GM12892 (cell line): ENCODE measurements around the gene CST11.

Source experiments
- POLR2A ChIP-seq: IDR thresholded peaks from 2 replicates; pipeline ENCODE4 v1.6.1; 2011; ENCODE audit warnings: low read depth, low read length, control low read depth
- POLR2AphosphoS5 ChIP-seq: IDR thresholded peaks from 2 replicates; pipeline ENCODE4 v1.6.1; 2011; ENCODE audit warnings: low read depth, low read length, control low read depth

- TF ChIP-seq POLR2AphosphoS5 = no peak
- TF ChIP-seq POLR2A = no peak
Measured at GRCh38 chr20:23446505-23446904, 6.2 kb downstream of the CST11 start.
